K562 (cell line): Measurements from ENCODE around the gene AACS.

Experiments used
- CEBPB ChIP-seq: fragments of 450-650 bp; IDR thresholded peaks from 2 replicates; pipeline ENCODE4 v1.6.1; 2016; ENCODE audit warnings: missing genetic modification characterization, missing compliant biosample characterization
- EP300 ChIP-seq: IDR thresholded peaks from 2 replicates; pipeline ENCODE4 v1.6.1; 2012; ENCODE audit warnings: low read length, improper control_type of control experiment
- EZH2 ChIP-seq: IDR thresholded peaks from 2 replicates; pipeline ENCODE4 v1.6.1; 2012; ENCODE audit warnings: low read depth, mild to moderate bottlenecking, inconsistent platforms, low read length, borderline replicate concordance
- HMG20A ChIP-seq: fragments of 450-650 bp; formaldehyde crosslinking; conservative IDR thresholded peaks from 2 replicates; pipeline ENCODE4 v1.4.0; 2020; ENCODE audit warnings: mild to moderate bottlenecking, mixed read lengths
- KDM4B ChIP-seq, 2 experiments: fragments of 450-650 bp in 1 of 2; sonication (generic) in 1 of 2; IDR thresholded peaks; 2 replicates each; pipeline ENCODE4 v1.6.1; 2016 to 2017; ENCODE audit warnings: borderline replicate concordance in 2 of 2, antibody characterized with exemption in 1 of 2, low read depth in 1 of 2, mild to moderate bottlenecking in 1 of 2
- NFATC3 ChIP-seq: fragments of 450-650 bp; IDR thresholded peaks from 2 replicates; pipeline ENCODE4 v1.6.1; 2017; ENCODE audit warnings: mild to moderate bottlenecking
- POLR2A ChIP-seq: fragments of 450-650 bp; conservative IDR thresholded peaks from 2 replicates; pipeline ENCODE4 v1.6.1; 2016
- SIN3B ChIP-seq: fragments of 450-650 bp; IDR thresholded peaks from 2 replicates; pipeline ENCODE4 v1.6.1; 2017; ENCODE audit warnings: low read depth, mild to moderate bottlenecking, moderate library complexity
- TRIM24 ChIP-seq, 2 experiments: fragments of 450-650 bp; IDR thresholded peaks; 2 replicates each; pipeline ENCODE4 v1.6.1; 2016
- TF ChIP-seq, protein P1 (sequence below), 3 experiments: IDR thresholded peaks in 2 of 3; conservative IDR thresholded peaks in 1 of 3; 2 replicates each; pipeline ENCODE4 v1.5.1; 2011 to 2012; ENCODE audit warnings: low read length in 3 of 3, mild to moderate bottlenecking in 3 of 3, control low read depth in 2 of 3, improper control_type of control experiment in 1 of 3, inconsistent platforms in 1 of 3, low read depth in 1 of 3, mixed read lengths in 1 of 3, moderate library complexity in 1 of 3; ENCODE audit not compliant: insufficient read depth in 2 of 3
- TF ChIP-seq, protein P2 (sequence below): sonication (generic); formaldehyde crosslinking; IDR thresholded peaks from 2 replicates; pipeline ENCODE4 v1.8.1; 2023; ENCODE audit warnings: missing genetic modification reagents, mild to moderate bottlenecking, borderline replicate concordance

DNA sequence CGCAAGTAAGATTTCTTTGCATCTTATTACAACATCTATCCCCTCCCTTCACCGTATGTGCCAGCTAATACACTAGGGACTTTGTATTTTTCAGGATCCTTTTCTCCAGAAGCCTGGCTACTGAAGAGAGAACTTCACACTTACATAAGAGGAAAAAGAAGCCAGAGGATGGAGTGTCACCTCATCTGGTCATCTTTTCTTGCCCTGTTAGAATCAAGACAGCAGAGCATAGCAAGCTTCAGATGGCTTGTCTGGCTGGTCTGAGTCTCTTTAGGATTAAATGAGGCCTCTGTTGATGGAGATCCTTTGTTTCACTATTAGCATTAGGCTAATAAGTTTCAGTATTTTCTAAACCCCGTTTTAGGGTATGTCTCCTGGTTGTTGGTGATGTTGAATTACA is 14.4 kb upstream of the AACS start:
- TF ChIP-seq, protein P1, sequence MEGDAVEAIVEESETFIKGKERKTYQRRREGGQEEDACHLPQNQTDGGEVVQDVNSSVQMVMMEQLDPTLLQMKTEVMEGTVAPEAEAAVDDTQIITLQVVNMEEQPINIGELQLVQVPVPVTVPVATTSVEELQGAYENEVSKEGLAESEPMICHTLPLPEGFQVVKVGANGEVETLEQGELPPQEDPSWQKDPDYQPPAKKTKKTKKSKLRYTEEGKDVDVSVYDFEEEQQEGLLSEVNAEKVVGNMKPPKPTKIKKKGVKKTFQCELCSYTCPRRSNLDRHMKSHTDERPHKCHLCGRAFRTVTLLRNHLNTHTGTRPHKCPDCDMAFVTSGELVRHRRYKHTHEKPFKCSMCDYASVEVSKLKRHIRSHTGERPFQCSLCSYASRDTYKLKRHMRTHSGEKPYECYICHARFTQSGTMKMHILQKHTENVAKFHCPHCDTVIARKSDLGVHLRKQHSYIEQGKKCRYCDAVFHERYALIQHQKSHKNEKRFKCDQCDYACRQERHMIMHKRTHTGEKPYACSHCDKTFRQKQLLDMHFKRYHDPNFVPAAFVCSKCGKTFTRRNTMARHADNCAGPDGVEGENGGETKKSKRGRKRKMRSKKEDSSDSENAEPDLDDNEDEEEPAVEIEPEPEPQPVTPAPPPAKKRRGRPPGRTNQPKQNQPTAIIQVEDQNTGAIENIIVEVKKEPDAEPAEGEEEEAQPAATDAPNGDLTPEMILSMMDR (IDR thresholded peaks at IDR 0.05 in 2 of 3, conservative IDR thresholded peaks at IDR 0.05 in 1 of 3; ENCODE audit: insufficient read depth in 2 of 3, low read depth in 1 of 3, low read length in 3 of 3): no peak
- TF ChIP-seq EP300 (no peak), NFATC3 (no peak), SIN3B (no peak), KDM4B (IDR thresholded peaks at IDR 0.05; ENCODE audit: borderline replicate concordance in 2 of 2, low read depth in 1 of 2) (no peak), HMG20A (no peak), CEBPB (no peak), POLR2A (no peak), TRIM24 (IDR thresholded peaks at IDR 0.05) (no peak), EZH2 (no peak)
- TF ChIP-seq, protein P2, sequence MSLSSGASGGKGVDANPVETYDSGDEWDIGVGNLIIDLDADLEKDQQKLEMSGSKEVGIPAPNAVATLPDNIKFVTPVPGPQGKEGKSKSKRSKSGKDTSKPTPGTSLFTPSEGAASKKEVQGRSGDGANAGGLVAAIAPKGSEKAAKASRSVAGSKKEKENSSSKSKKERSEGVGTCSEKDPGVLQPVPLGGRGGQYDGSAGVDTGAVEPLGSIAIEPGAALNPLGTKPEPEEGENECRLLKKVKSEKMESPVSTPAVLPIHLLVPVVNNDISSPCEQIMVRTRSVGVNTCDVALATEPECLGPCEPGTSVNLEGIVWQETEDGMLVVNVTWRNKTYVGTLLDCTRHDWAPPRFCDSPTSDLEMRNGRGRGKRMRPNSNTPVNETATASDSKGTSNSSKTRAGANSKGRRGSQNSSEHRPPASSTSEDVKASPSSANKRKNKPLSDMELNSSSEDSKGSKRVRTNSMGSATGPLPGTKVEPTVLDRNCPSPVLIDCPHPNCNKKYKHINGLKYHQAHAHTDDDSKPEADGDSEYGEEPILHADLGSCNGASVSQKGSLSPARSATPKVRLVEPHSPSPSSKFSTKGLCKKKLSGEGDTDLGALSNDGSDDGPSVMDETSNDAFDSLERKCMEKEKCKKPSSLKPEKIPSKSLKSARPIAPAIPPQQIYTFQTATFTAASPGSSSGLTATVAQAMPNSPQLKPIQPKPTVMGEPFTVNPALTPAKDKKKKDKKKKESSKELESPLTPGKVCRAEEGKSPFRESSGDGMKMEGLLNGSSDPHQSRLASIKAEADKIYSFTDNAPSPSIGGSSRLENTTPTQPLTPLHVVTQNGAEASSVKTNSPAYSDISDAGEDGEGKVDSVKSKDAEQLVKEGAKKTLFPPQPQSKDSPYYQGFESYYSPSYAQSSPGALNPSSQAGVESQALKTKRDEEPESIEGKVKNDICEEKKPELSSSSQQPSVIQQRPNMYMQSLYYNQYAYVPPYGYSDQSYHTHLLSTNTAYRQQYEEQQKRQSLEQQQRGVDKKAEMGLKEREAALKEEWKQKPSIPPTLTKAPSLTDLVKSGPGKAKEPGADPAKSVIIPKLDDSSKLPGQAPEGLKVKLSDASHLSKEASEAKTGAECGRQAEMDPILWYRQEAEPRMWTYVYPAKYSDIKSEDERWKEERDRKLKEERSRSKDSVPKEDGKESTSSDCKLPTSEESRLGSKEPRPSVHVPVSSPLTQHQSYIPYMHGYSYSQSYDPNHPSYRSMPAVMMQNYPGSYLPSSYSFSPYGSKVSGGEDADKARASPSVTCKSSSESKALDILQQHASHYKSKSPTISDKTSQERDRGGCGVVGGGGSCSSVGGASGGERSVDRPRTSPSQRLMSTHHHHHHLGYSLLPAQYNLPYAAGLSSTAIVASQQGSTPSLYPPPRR (CRISPR knock-in tag): no peak
